Esophagus muscularis mucosa (tissue), 4 donors: ENCODE results near the gene KRTAP19-1.

ENCODE experiments used
- EP300 ChIP-seq: sonication (generic); formaldehyde crosslinking; IDR thresholded peaks from one replicate; pipeline ENCODE4 v1.6.1; 2017; ENCODE audit warnings: antibody characterized with exemption
- POLR2A ChIP-seq: fragments of 450-650 bp; IDR thresholded peaks from one replicate; pipeline ENCODE4 v1.6.1; 2017; ENCODE audit warnings: antibody characterized with exemption, moderate library complexity, mild to moderate bottlenecking, low read depth
- POLR2AphosphoS5 ChIP-seq, 2 donors: sonication (generic); formaldehyde crosslinking; IDR thresholded peaks; one replicate each; pipeline ENCODE4 v1.6.1; 2017; ENCODE audit warnings: antibody characterized with exemption in 2 of 2
- TF ChIP-seq, protein P1 (sequence below), 3 experiments: fragments of 200-600 bp in 2 of 3; fragments of 450-650 bp in 1 of 3; sonication (generic) in 2 of 3; IDR thresholded peaks; one replicate each; pipeline ENCODE4 v1.5.1; 2017 to 2019; ENCODE audit warnings: antibody characterized with exemption in 3 of 3, mild to moderate bottlenecking in 2 of 3, moderate library complexity in 1 of 3

DNA sequence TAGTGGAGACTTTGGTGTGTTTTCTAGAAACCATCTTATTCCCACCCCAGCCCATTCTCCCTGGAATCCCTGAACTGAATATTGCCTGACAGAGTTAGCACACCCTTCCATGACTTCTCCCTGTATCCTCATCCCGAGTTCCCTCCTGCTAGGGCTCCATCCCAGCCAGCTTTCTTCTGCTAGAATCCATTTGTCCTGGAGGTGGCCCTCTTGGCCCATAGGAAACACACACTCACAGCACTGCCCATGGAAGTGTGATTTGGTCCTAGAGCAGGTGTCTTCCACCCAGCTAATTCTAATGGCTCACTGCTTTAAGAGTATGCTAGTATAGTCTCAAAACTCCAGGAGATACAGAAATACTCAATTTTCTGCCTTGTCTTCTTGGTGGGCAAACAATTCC is 36.0 kb downstream of the KRTAP19-1 start:
- TF ChIP-seq POLR2A (no peak), POLR2AphosphoS5 (IDR thresholded peaks at IDR 0.05) (no peak), EP300 (no peak)
- TF ChIP-seq, protein P1, sequence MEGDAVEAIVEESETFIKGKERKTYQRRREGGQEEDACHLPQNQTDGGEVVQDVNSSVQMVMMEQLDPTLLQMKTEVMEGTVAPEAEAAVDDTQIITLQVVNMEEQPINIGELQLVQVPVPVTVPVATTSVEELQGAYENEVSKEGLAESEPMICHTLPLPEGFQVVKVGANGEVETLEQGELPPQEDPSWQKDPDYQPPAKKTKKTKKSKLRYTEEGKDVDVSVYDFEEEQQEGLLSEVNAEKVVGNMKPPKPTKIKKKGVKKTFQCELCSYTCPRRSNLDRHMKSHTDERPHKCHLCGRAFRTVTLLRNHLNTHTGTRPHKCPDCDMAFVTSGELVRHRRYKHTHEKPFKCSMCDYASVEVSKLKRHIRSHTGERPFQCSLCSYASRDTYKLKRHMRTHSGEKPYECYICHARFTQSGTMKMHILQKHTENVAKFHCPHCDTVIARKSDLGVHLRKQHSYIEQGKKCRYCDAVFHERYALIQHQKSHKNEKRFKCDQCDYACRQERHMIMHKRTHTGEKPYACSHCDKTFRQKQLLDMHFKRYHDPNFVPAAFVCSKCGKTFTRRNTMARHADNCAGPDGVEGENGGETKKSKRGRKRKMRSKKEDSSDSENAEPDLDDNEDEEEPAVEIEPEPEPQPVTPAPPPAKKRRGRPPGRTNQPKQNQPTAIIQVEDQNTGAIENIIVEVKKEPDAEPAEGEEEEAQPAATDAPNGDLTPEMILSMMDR (IDR thresholded peaks at IDR 0.05): no peak
